K562 (cell line): ENCODE measurements around the gene SH3BGRL2. TPM values are rescaled to one million over a fixed set of nuclear protein-coding genes. Genes with fewer than 3 reads are reported as not detected.

Source experiments
- ATAC-seq: fragments of 200-7000 bp; cut with Tn5 transposase; 3 replicates; pipeline ENCODE4 v1.9.1; 2020; ENCODE audit warnings: moderate library complexity
- BruUV-seq: library from RNA; stranded (reverse); fragments of 400-500 nt; replicated peaks from 2 replicates; lab custom pipeline; 2021; lab: Mats Ljungman, UMichigan
- CTCF ChIA-PET: fragments of 300-600 bp; formaldehyde crosslinking; extraction: SDS; loops from one replicate; lab custom pipeline; 2021; ENCODE audit warnings: low intra/inter-chr PET ratio; lab: Yijun Ruan, JAX
- POLR2A ChIA-PET: fragments of 300-600, 350-650 bp; sonication (Branson Sonifier 250); formaldehyde crosslinking; extraction: SDS; loops from one replicate; lab custom pipeline; 2021; ENCODE audit warnings: antibody characterized with exemption, inconsistent platforms; lab: Yijun Ruan, JAX
- DNase-seq, 4 experiments: peaks; one replicate each; pipeline versions ENCODE4 v3.0.0 to v3.0.0-alpha.2; 2011 to 2018; ENCODE audit warnings: low spot score in 3 of 4, mixed read lengths in 3 of 4; ENCODE audit errors: extremely low read depth in 1 of 4
- FAIRE-seq: peaks from 2 replicates; lab custom pipeline; 2011; peaks lifted over from hg19 to GRCh38; lab: Jason Lieb, UNC
- H2AFZ ChIP-seq: 2 replicates; pipeline ENCODE4 v1.6.0; 2011; ENCODE audit warnings: low read depth, low read length, control low read depth, inconsistent platforms
- H3K27ac ChIP-seq: fragments of 200-600 bp; 3 replicates; pipeline ENCODE4 v1.8.0; 2011; ENCODE audit warnings: low read depth, mild to moderate bottlenecking, control low read depth, inconsistent platforms, low read length, moderate library complexity, mixed read lengths; ENCODE audit errors: extremely low read depth
- H3K27me3 ChIP-seq, 2 experiments: fragments of 300-600 bp in 1 of 2; 2 replicates in 1 of 2; 3 replicates in 1 of 2; pipeline versions ENCODE4 v1.6.0 to v1.8.0; 2011; ENCODE audit warnings: inconsistent platforms in 2 of 2, low read length in 2 of 2, mild to moderate bottlenecking in 1 of 2, mixed read lengths in 1 of 2, moderate library complexity in 1 of 2; ENCODE audit not compliant: control insufficient read depth in 2 of 2, insufficient read depth in 2 of 2
- H3K36me3 ChIP-seq: fragments of 300-600 bp; 3 replicates; pipeline ENCODE4 v1.8.0; 2011; ENCODE audit warnings: mild to moderate bottlenecking, low read length, inconsistent platforms; ENCODE audit not compliant: control insufficient read depth, insufficient read depth
- H3K4me1 ChIP-seq, 2 experiments: fragments of 200-600 bp in 1 of 2; replicated peaks in 1 of 2; 2 replicates in 1 of 2; 3 replicates in 1 of 2; pipeline versions ENCODE4 v1.5.1 to v1.8.0; 2011; ENCODE audit warnings: inconsistent platforms in 2 of 2, low read length in 2 of 2, mild to moderate bottlenecking in 1 of 2, mixed read lengths in 1 of 2, moderate library complexity in 1 of 2; ENCODE audit not compliant: control insufficient read depth in 2 of 2, insufficient read depth in 2 of 2
- H3K4me2 ChIP-seq: 2 replicates; pipeline ENCODE4 v1.6.1; 2011; ENCODE audit warnings: low read length, control low read depth, inconsistent platforms, mixed read lengths; ENCODE audit not compliant: insufficient read depth
- H3K4me3 ChIP-seq: fragments of 200-600 bp; sonication (generic), shearing (Covaris generic); 2 replicates; pipeline ENCODE4 v1.5.1; 2016; ENCODE audit warnings: control low read depth, inconsistent platforms
- H3K79me2 ChIP-seq: fragments of 200-600 bp; 3 replicates; pipeline ENCODE4 v1.8.0; 2011; ENCODE audit warnings: low read length, inconsistent platforms; ENCODE audit not compliant: control insufficient read depth, insufficient read depth
- H3K9ac ChIP-seq, 2 experiments: 2 replicates each; pipeline versions ENCODE4 v1.6.0 to v1.6.1; 2011; ENCODE audit warnings: low read depth in 2 of 2, low read length in 2 of 2, control low read depth in 1 of 2, inconsistent platforms in 1 of 2, mild to moderate bottlenecking in 1 of 2, mixed read lengths in 1 of 2; ENCODE audit not compliant: insufficient read depth in 1 of 2
- H3K9me1 ChIP-seq: one replicate; pipeline ENCODE4 v1.6.0; 2011; ENCODE audit warnings: inconsistent platforms, mild to moderate bottlenecking, low read length, moderate library complexity; ENCODE audit not compliant: control insufficient read depth, insufficient read depth
- H3K9me3 ChIP-seq: replicated peaks from 2 replicates; pipeline ENCODE4 v1.5.1; 2011; ENCODE audit warnings: low read depth, low read length, inconsistent platforms; ENCODE audit not compliant: control insufficient read depth, insufficient read depth
- H4K20me1 ChIP-seq: replicated peaks from 2 replicates; pipeline ENCODE4 v1.6.1; 2011; ENCODE audit warnings: low read length, inconsistent platforms, mixed read lengths; ENCODE audit not compliant: control insufficient read depth, insufficient read depth
- BRCA1 ChIP-seq, 2 experiments: fragments of 450-650 bp in 1 of 2; sonication (generic) in 1 of 2; formaldehyde crosslinking in 1 of 2; IDR thresholded peaks; 2 replicates each; pipeline versions ENCODE4 v1.5.0 to v1.6.1; 2017 to 2020; ENCODE audit warnings: mild to moderate bottlenecking in 1 of 2, missing genetic modification reagents in 1 of 2
- CBFB ChIP-seq: sonication (generic); formaldehyde crosslinking; IDR thresholded peaks from 2 replicates; pipeline ENCODE4 v1.4.0; 2020; ENCODE audit warnings: mild to moderate bottlenecking, missing genetic modification reagents
- CTCF ChIP-seq, 3 experiments: IDR thresholded peaks in 2 of 3; conservative IDR thresholded peaks in 1 of 3; 2 replicates each; pipeline ENCODE4 v1.5.1; 2011 to 2012; ENCODE audit warnings: low read length in 3 of 3, mild to moderate bottlenecking in 3 of 3, control low read depth in 2 of 3, improper control_type of control experiment in 1 of 3, inconsistent platforms in 1 of 3, low read depth in 1 of 3, mixed read lengths in 1 of 3, moderate library complexity in 1 of 3; ENCODE audit not compliant: insufficient read depth in 2 of 3
- SRSF7 ChIP-seq: fragments of 200-400 bp; formaldehyde crosslinking; optimal IDR thresholded peaks from 2 replicates; pipeline ENCODE3; 2017; ENCODE audit warnings: mild to moderate bottlenecking, low read depth, low read length
- ZNF133 ChIP-seq: fragments of 250-450 bp; sonication (Bioruptor Pico); IDR thresholded peaks from 2 replicates; pipeline ENCODE4 v1.4.0; 2020; ENCODE audit warnings: mild to moderate bottlenecking
- WGBS: fragments of 100-300 bp; shearing (Covaris generic); methylation state at CpG from one replicate; pipeline ENCODE4 v1.1.6; 2016; ENCODE audit warnings: low coverage, mixed read lengths; ENCODE audit not compliant: insufficient coverage; ENCODE audit errors: missing lambda C conversion rate; 5-methylcytosine and 5-hydroxymethylcytosine counted together
- in situ Hi-C: fragments of 300-500 bp; cut with MboI; formaldehyde crosslinking; loops from 4 replicates; pipeline ENCODE4 v1.15.0; 2018; ENCODE audit warnings: inconsistent platforms, mixed read lengths
- intact Hi-C: fragments of 100-400 bp; cut with micrococcal nuclease; formaldehyde crosslinking; loops from 2 replicates; pipeline ENCODE4 v1.14.2; 2022
- polyA plus RNA-seq, 8 experiments: library from polyadenylated mRNA; depleted of rRNA in 4 of 8; stranded (reverse) in 5 of 8; unstranded in 3 of 8; fragments of >200 nt; fragmentation: Nextera tagmentation in 2 of 8; fragmentation: Illumina TruSeq in 1 of 8; extraction: Ambion mirVana in 2 of 8; extraction: Trizol in 1 of 8; gene quantifications; 2 replicates each; pipeline versions ENCODE4 v1.2.1 to v1.2.3, GENCODE V29; 2011 to 2014; ENCODE audit warnings: inconsistent platforms in 1 of 8, missing spikeins in 1 of 8
- total RNA-seq, 7 experiments: library from RNA; depleted of rRNA in 6 of 7; stranded (reverse); fragments of >200 nt in 6 of 7; fragmentation: Illumina TruSeq in 2 of 7; extraction: Trizol in 2 of 7; gene quantifications; 2 replicates each; pipeline versions ENCODE4 v1.2.1 to v1.2.3, GENCODE V29; 2011 to 2021; ENCODE audit warnings: low replicate concordance in 1 of 7
- TF ChIP-seq, protein P1 (sequence below): fragments of 450-650 bp; IDR thresholded peaks from 2 replicates; pipeline ENCODE4 v1.6.1; 2017; ENCODE audit warnings: mild to moderate bottlenecking, moderate library complexity

SH3BGRL2 gene
- total and polyA plus RNA-seq, 9 of the 15 experiments (the other 6 are each of a cell fraction or from before 2014, with no cell fraction given), result 4.4 to 12.1 (median 7.3) TPM

GRCh38 chr6:79630883-79631692 lies at the start of gene SH3BGRL2 (continued):
- TF ChIP-seq BRCA1 (IDR thresholded peaks at IDR 0.05), result no peak
- no peak for TF ChIP-seq BRCA1 (CRISPR knock-in tag; IDR thresholded peaks at IDR 0.05)
- TF ChIP-seq, protein P1, sequence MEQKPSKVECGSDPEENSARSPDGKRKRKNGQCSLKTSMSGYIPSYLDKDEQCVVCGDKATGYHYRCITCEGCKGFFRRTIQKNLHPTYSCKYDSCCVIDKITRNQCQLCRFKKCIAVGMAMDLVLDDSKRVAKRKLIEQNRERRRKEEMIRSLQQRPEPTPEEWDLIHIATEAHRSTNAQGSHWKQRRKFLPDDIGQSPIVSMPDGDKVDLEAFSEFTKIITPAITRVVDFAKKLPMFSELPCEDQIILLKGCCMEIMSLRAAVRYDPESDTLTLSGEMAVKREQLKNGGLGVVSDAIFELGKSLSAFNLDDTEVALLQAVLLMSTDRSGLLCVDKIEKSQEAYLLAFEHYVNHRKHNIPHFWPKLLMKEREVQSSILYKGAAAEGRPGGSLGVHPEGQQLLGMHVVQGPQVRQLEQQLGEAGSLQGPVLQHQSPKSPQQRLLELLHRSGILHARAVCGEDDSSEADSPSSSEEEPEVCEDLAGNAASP, result no peak
- peak; percentile 78; the same call in 1 of the 2 replicates for TF ChIP-seq CBFB (CRISPR knock-in tag)

- no peaks in the 10 kb centered on the region for H3K79me2 ChIP-seq
- peak; percentile 53 for ATAC-seq
- intact Hi-C loops, result no loop called here
- no peak overlapping the region for H3K4me2 ChIP-seq
- in situ Hi-C loops, result no loop called here
- H3K9ac ChIP-seq, result no peak overlapping the region
- H3K36me3 ChIP-seq, result no peaks in the 10 kb centered on the region; the same call in 2 of the 3 replicates
- no peak overlapping the region for H3K4me3 ChIP-seq
- ChIA-PET CTCF (no interaction called here), POLR2A (no interaction called here)
- H3K9me1 ChIP-seq, result no peaks in the 10 kb centered on the region
- no peaks in the 10 kb centered on the region for H3K4me1 ChIP-seq
- TF ChIP-seq ZNF133 (no peak), CTCF (IDR thresholded peaks at IDR 0.05 in 2 of 3, conservative IDR thresholded peaks at IDR 0.05 in 1 of 3; ENCODE audit: insufficient read depth in 2 of 3, low read depth in 1 of 3, low read length in 3 of 3) (peak in 2 of 3 experiments; percentile 19 to 21; a peak in 1 of 6 replicates), SRSF7 (no peak)
- 2% methylated on average over 2 of the region's 2 CpGs for WGBS
- FAIRE-seq, result no peak
- H2AFZ ChIP-seq, result no peak overlapping the region
- no TSS peak for BruUV-seq
- H3K27ac ChIP-seq, result no peak overlapping the region
- no peaks in the 10 kb centered on the region for H4K20me1 ChIP-seq
- no peaks in the 10 kb centered on the region for H3K9me3 ChIP-seq
- no peaks in the 10 kb centered on the region for H3K27me3 ChIP-seq
- DNase-seq, result no peak
Measured at GRCh38 chr6:79584332-79584731, 46.8 kb upstream of the SH3BGRL2 start.
